Keratinocyte (primary cell): Measurements from ENCODE around the gene SLC12A8.

Experiments used
- CTCF ChIP-seq, 3 experiments: IDR thresholded peaks in 1 of 3; conservative IDR thresholded peaks in 1 of 3; optimal IDR thresholded peaks in 1 of 3; 2 replicates in 2 of 3; 3 replicates in 1 of 3; pipeline versions ENCODE3 to v1.5.1; 2011; ENCODE audit warnings: low read length in 3 of 3, mild to moderate bottlenecking in 3 of 3, moderate library complexity in 2 of 3, control low read depth in 1 of 3, inconsistent platforms in 1 of 3; ENCODE audit not compliant: insufficient read depth in 2 of 3; ENCODE audit errors: extremely low read depth in 1 of 3
- EZH2 ChIP-seq: IDR thresholded peaks from one replicate; pipeline ENCODE4 v1.6.1; 2012; ENCODE audit warnings: inconsistent platforms, mild to moderate bottlenecking, low read length, moderate library complexity

- TF ChIP-seq CTCF (optimal IDR thresholded peaks at IDR 0.05 in 1 of 3, IDR thresholded peaks at IDR 0.05 in 1 of 3, conservative IDR thresholded peaks at IDR 0.05 in 1 of 3; ENCODE audit: extremely low read depth in 1 of 3, insufficient read depth in 2 of 3, low read length in 3 of 3) = no peak
- TF ChIP-seq EZH2 = no peak
Observed at GRCh38 chr3:125079675-125080045, 132.9 kb downstream of the SLC12A8 start.
